22Rv1 (cell line): Measurements from ENCODE around the gene PLCB1.

Experiments
- ZFX ChIP-seq: fragments of 450-650 bp; IDR thresholded peaks from 2 replicates; pipeline ENCODE4 v1.6.1; 2017; ENCODE audit warnings: antibody characterized with exemption, borderline replicate concordance
- TF ChIP-seq, protein P1 (sequence below): fragments of 450-650 bp; IDR thresholded peaks from 2 replicates; pipeline ENCODE4 v1.5.1; 2017; ENCODE audit warnings: mild to moderate bottlenecking

DNA sequence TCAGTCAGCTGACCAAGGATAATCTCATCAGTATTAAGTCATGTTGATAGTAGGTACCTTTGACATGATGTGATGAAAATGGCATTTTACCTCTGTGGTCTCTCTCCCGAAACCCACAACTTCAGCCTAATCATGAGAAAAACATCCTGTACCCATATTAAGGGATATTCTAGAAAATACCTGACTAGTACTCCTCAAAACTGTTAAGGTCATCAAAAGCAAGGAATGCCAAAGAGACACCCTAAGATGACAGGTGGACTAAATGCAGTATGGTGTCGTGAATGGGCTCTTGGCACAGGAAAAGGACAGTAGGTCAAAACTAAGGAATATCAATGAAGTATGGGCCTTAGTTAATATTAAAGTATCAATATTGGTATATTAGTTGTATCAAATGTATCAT lies 221.4 kb downstream of the PLCB1 start:
- TF ChIP-seq, protein P1, sequence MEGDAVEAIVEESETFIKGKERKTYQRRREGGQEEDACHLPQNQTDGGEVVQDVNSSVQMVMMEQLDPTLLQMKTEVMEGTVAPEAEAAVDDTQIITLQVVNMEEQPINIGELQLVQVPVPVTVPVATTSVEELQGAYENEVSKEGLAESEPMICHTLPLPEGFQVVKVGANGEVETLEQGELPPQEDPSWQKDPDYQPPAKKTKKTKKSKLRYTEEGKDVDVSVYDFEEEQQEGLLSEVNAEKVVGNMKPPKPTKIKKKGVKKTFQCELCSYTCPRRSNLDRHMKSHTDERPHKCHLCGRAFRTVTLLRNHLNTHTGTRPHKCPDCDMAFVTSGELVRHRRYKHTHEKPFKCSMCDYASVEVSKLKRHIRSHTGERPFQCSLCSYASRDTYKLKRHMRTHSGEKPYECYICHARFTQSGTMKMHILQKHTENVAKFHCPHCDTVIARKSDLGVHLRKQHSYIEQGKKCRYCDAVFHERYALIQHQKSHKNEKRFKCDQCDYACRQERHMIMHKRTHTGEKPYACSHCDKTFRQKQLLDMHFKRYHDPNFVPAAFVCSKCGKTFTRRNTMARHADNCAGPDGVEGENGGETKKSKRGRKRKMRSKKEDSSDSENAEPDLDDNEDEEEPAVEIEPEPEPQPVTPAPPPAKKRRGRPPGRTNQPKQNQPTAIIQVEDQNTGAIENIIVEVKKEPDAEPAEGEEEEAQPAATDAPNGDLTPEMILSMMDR, result no peak
- TF ChIP-seq ZFX, result no peak
